ENCODE measurements around the gene ZGRF1. TPM values are rescaled to one million over a fixed set of nuclear protein-coding genes. Genes with fewer than 3 reads are reported as not detected.

The ZGRF1 gene
- total and polyA plus RNA-seq, 2 donors (not counting 3 experiments of a cell fraction or from before 2014, with no cell fraction given) = 2.4 to 14.4 TPM

DNA sequence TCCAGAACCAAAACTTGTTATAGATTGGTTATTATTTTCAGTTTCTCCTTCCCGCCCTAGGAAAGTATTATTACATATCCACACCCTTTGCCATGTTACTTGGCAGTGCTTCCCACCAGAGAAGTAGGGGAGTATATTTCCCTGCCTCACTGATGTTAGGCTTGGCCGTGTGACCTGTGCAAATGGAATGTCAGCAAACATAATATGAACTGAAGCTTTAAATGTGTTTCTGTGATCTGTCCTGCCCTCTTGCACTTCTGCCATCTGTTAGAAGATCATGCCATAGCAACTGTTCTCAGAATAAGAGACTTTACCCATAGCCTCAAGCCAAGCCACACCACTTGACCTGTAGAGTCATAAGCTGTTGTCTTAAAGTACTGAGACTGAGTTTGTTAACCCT is 84.0 kb downstream of the ZGRF1 start:
- Histone ChIP-seq H3K36me3 (ENCODE audit: control insufficient read depth in 2 of 2, extremely low read depth in 1 of 2, insufficient read depth in 2 of 2, low read length in 2 of 2) (no peaks in the 10 kb centered on the region), H3K4me3 (replicated peaks in 1 of 3; ENCODE audit: insufficient read depth in 1 of 3, low read depth in 1 of 3, low read length in 3 of 3) (no peak overlapping the region), H3K4me2 (ENCODE audit: insufficient read depth, low read length) (no peak overlapping the region), H4K20me1 (replicated peaks; ENCODE audit: control insufficient read depth, extremely low read depth, insufficient read depth, low read length) (no peaks in the 10 kb centered on the region), H3K9ac (replicated peaks; ENCODE audit: extremely low read depth, insufficient read depth, low read length) (no peak overlapping the region), H3K4me1 (ENCODE audit: control insufficient read depth, extremely low read depth, insufficient read depth, low read length) (no peaks in the 10 kb centered on the region), H3K9me3 (replicated peaks; ENCODE audit: control insufficient read depth, insufficient read depth, low read length) (no peaks in the 10 kb centered on the region), H3K27me3 (ENCODE audit: control insufficient read depth in 2 of 2, insufficient read depth in 2 of 2, low read length in 2 of 2) (no peaks in the 10 kb centered on the region), H3K9me1 (replicated peaks; ENCODE audit: control insufficient read depth, extremely low read depth, insufficient read depth, low read length) (no peaks in the 10 kb centered on the region), H2AFZ (ENCODE audit: low read depth, low read length) (no peak overlapping the region), H3K79me2 (ENCODE audit: control insufficient read depth, insufficient read depth, low read length) (no peaks in the 10 kb centered on the region), H3K27ac (ENCODE audit: insufficient read depth, low read depth, low read length) (no peak overlapping the region)
- TF ChIP-seq EZH2 (IDR thresholded peaks at IDR 0.05; ENCODE audit: borderline replicate concordance, low read depth, low read length, severe bottlenecking) (no peak), MYC (IDR thresholded peaks at IDR 0.05; ENCODE audit: low read depth, low read length) (no peak), JUN (IDR thresholded peaks at IDR 0.05; ENCODE audit: borderline replicate concordance, insufficient read depth, insufficient read length, low read depth) (no peak), GATA2 (IDR thresholded peaks at IDR 0.05; ENCODE audit: insufficient read depth, insufficient read length, low read depth, low read length) (no peak), FOS (IDR thresholded peaks at IDR 0.05; ENCODE audit: borderline replicate concordance, insufficient read depth, low read length) (no peak), POLR2AphosphoS5 (IDR thresholded peaks at IDR 0.05; ENCODE audit: insufficient read depth, low read depth, low read length) (no peak), POLR2A (IDR thresholded peaks at IDR 0.05; ENCODE audit: low read depth, low read length) (no peak)
- TF ChIP-seq, protein P1, sequence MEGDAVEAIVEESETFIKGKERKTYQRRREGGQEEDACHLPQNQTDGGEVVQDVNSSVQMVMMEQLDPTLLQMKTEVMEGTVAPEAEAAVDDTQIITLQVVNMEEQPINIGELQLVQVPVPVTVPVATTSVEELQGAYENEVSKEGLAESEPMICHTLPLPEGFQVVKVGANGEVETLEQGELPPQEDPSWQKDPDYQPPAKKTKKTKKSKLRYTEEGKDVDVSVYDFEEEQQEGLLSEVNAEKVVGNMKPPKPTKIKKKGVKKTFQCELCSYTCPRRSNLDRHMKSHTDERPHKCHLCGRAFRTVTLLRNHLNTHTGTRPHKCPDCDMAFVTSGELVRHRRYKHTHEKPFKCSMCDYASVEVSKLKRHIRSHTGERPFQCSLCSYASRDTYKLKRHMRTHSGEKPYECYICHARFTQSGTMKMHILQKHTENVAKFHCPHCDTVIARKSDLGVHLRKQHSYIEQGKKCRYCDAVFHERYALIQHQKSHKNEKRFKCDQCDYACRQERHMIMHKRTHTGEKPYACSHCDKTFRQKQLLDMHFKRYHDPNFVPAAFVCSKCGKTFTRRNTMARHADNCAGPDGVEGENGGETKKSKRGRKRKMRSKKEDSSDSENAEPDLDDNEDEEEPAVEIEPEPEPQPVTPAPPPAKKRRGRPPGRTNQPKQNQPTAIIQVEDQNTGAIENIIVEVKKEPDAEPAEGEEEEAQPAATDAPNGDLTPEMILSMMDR (IDR thresholded peaks at IDR 0.05; ENCODE audit: extremely low read depth in 1 of 2, insufficient read depth in 1 of 2, low read depth in 1 of 2, low read length in 2 of 2) = no peak
- TF ChIP-seq, protein P2, sequence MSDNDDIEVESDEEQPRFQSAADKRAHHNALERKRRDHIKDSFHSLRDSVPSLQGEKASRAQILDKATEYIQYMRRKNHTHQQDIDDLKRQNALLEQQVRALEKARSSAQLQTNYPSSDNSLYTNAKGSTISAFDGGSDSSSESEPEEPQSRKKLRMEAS (IDR thresholded peaks at IDR 0.05; ENCODE audit: insufficient read depth, insufficient read length) = no peak
- CTCF ChIA-PET = interaction anchor here (1.3 kb wide), 1 partner anchor 9 kb away, joined by 4 read pairs; no protein-coding TSS in a partner anchor
- intact Hi-C loops (cut with micrococcal nuclease) = no loop called here
- POLR2A ChIA-PET = no interaction called here
- dilution Hi-C loops (cut with MboI; ENCODE audit: extremely low pct_ligation_motif_present, low sequenced_read_pairs) = no loop called here
- DNase-seq (ENCODE audit: low read depth, low spot score) (no peak), FAIRE-seq (no peak)
- no TSS peak for BruUV-seq (replicated peaks)

All from endothelial cell of umbilical vein (primary cell).